PC-3 (cell line): ENCODE data around the gene ATP2B3. TPM values are rescaled to one million over a fixed set of nuclear protein-coding genes. Genes with fewer than 3 reads are reported as not detected.

Experiments used
- ATAC-seq: fragments of 200-7000 bp; cut with Tn5 transposase; 2 replicates; pipeline ENCODE4 v1.9.1; 2020; ENCODE audit warnings: mild to moderate bottlenecking, moderate library complexity
- BruUV-seq: library from RNA; stranded (reverse); fragments of 400-500 nt; replicated peaks from 2 replicates; lab custom pipeline; 2021; lab: Mats Ljungman, UMichigan
- CTCF ChIA-PET: fragments of 300-600 bp; sonication (Branson Sonifier 250); formaldehyde crosslinking; loops from one replicate; lab custom pipeline; 2022; ENCODE audit warnings: antibody characterized with exemption; lab: Charles Lee
- POLR2A ChIA-PET: fragments of 300-600 bp; sonication (Branson Sonifier 250); formaldehyde crosslinking; loops from one replicate; lab custom pipeline; 2022; ENCODE audit warnings: antibody characterized with exemption; ENCODE audit not compliant: unreplicated experiment; lab: Charles Lee
- DNase-seq: peaks from one replicate; pipeline ENCODE4 v3.0.0-alpha.2; 2015
- H2AFZ ChIP-seq: fragments of 300-600 bp; sonication (generic); 2 replicates; pipeline ENCODE4 v1.6.0; 2016; ENCODE audit warnings: antibody characterized with exemption, low read length
- H3F3A ChIP-seq: fragments of 300-600 bp; sonication (generic); one replicate; pipeline ENCODE4 v1.6.0; 2017; ENCODE audit warnings: antibody characterized with exemption, low read length, control low read depth, mild to moderate bottlenecking; ENCODE audit not compliant: unreplicated experiment
- H3K27ac ChIP-seq: fragments of 300-600 bp; sonication (generic); 2 replicates; pipeline ENCODE4 v1.5.1; 2016; ENCODE audit warnings: mild to moderate bottlenecking, low read length
- H3K27me3 ChIP-seq: fragments of 300-600 bp; sonication (generic); 2 replicates; pipeline ENCODE4 v1.6.1; 2016; ENCODE audit warnings: low read length, mixed read lengths
- H3K36me3 ChIP-seq: fragments of 300-600 bp; sonication (generic); 2 replicates; pipeline ENCODE4 v1.6.1; 2016; ENCODE audit warnings: low read depth, mixed run types, low read length, mixed read lengths
- H3K4me1 ChIP-seq: fragments of 300-600 bp; sonication (generic); 2 replicates; pipeline ENCODE4 v1.5.1; 2016; ENCODE audit warnings: low read length; ENCODE audit not compliant: insufficient read depth
- H3K4me2 ChIP-seq: fragments of 300-600 bp; sonication (generic); 2 replicates; pipeline ENCODE4 v1.6.0; 2016; ENCODE audit warnings: low read length
- H3K4me3 ChIP-seq: fragments of 300-600 bp; sonication (generic); 2 replicates; pipeline ENCODE4 v1.5.1; 2016; ENCODE audit warnings: mild to moderate bottlenecking, low read length, mixed read lengths
- H3K79me2 ChIP-seq: fragments of 300-600 bp; sonication (generic); 2 replicates; pipeline ENCODE4 v1.6.1; 2017; ENCODE audit warnings: low read length, mixed read lengths
- H3K9ac ChIP-seq: fragments of 300-600 bp; sonication (generic); 2 replicates; pipeline ENCODE4 v1.6.0; 2016; ENCODE audit warnings: mild to moderate bottlenecking, low read length
- H3K9me2 ChIP-seq: fragments of 300-600 bp; sonication (generic); replicated peaks from 2 replicates; pipeline ENCODE4 v1.6.1; 2016; ENCODE audit warnings: mixed run types, low read length, mixed read lengths
- H3K9me3 ChIP-seq: fragments of 300-600 bp; sonication (generic); 2 replicates; pipeline ENCODE4 v1.6.1; 2016; ENCODE audit warnings: low read length, mixed read lengths
- H4K20me1 ChIP-seq: fragments of 300-600 bp; sonication (generic); 2 replicates; pipeline ENCODE4 v1.6.1; 2016; ENCODE audit warnings: low read length, mixed read lengths
- CTCF ChIP-seq: fragments of 300-600 bp; sonication (generic); conservative IDR thresholded peaks from 2 replicates; pipeline ENCODE4 v1.5.1; 2017; ENCODE audit warnings: antibody characterized with exemption, low read depth, mild to moderate bottlenecking, low read length
- EZH2 ChIP-seq: fragments of 300-600 bp; sonication (generic); IDR thresholded peaks from one replicate; pipeline ENCODE4 v1.6.1; 2017; ENCODE audit warnings: antibody characterized with exemption, mild to moderate bottlenecking, low read length; ENCODE audit not compliant: unreplicated experiment
- EZH2phosphoT487 ChIP-seq: fragments of 300-600 bp; sonication (generic); IDR thresholded peaks from 2 replicates; pipeline ENCODE4 v1.6.1; 2018; ENCODE audit warnings: mild to moderate bottlenecking, antibody characterized with exemption, low read length, borderline replicate concordance
- intact Hi-C: fragments of 100-400 bp; cut with micrococcal nuclease; formaldehyde crosslinking; loops from 2 replicates; pipeline ENCODE4 v1.9.0; 2023
- total RNA-seq: library from RNA; depleted of rRNA; stranded (reverse); fragments of >200 nt; gene quantifications from 2 replicates; pipeline ENCODE4 v1.2.3, GENCODE V29; 2014

The ATP2B3 gene
- total RNA-seq, 1 experiment from 2014 or later: not detected

GRCh38 chrX:153571534-153571908 lies 54.1 kb downstream of the ATP2B3 start:
- DNase-seq (no peak), ATAC-seq (no peak)
- TF ChIP-seq CTCF (no peak), EZH2 (no peak), EZH2phosphoT487 (no peak)
- Histone ChIP-seq H3F3A (no peaks in the 10 kb centered on the region), H3K9me3 (no peaks in the 10 kb centered on the region), H3K4me2 (no peak overlapping the region), H4K20me1 (no peaks in the 10 kb centered on the region), H3K9ac (no peak overlapping the region), H3K27me3 (no peaks in the 10 kb centered on the region), H2AFZ (no peak overlapping the region), H3K4me1 (no peaks in the 10 kb centered on the region), H3K9me2 (no peaks in the 10 kb centered on the region), H3K79me2 (no peaks in the 10 kb centered on the region), H3K4me3 (no peak overlapping the region), H3K36me3 (no peaks in the 10 kb centered on the region), H3K27ac (no peak overlapping the region)
- CTCF ChIA-PET: no interaction called here
- BruUV-seq: no TSS peak
- POLR2A ChIA-PET: no interaction called here
- intact Hi-C loops: no loop called here

GRCh38 chrX:153572601-153573000 lies 55.2 kb downstream of the ATP2B3 start:
- H3K27ac ChIP-seq: no peak overlapping the region
- no TSS peak for BruUV-seq
- H3K4me2 ChIP-seq: no peak overlapping the region
- H3K4me1 ChIP-seq: no peaks in the 10 kb centered on the region
- intact Hi-C loops: no loop called here
- no peaks in the 10 kb centered on the region for H4K20me1 ChIP-seq
- no peak overlapping the region for H3K4me3 ChIP-seq
- no peak for ATAC-seq
- no peaks in the 10 kb centered on the region for H3F3A ChIP-seq
- H3K9me2 ChIP-seq: no peaks in the 10 kb centered on the region
- CTCF ChIA-PET: no interaction called here
- DNase-seq: no peak
- no peaks in the 10 kb centered on the region for H3K9me3 ChIP-seq
- no peaks in the 10 kb centered on the region for H3K79me2 ChIP-seq
- POLR2A ChIA-PET: no interaction called here
- no peak for TF ChIP-seq CTCF
- TF ChIP-seq EZH2phosphoT487: no peak
- no peak for TF ChIP-seq EZH2
- no peak overlapping the region for H3K9ac ChIP-seq
- no peaks in the 10 kb centered on the region for H3K27me3 ChIP-seq
- no peak overlapping the region for H2AFZ ChIP-seq
- no peaks in the 10 kb centered on the region for H3K36me3 ChIP-seq

GRCh38 chrX:153573984-153574383 lies 56.5 kb downstream of the ATP2B3 start:
- no peaks in the 10 kb centered on the region for H3K9me2 ChIP-seq
- H3K9ac ChIP-seq: no peak overlapping the region
- H3K79me2 ChIP-seq: no peaks in the 10 kb centered on the region
- no peaks in the 10 kb centered on the region for H3K9me3 ChIP-seq
- H3K36me3 ChIP-seq: no peaks in the 10 kb centered on the region
- DNase-seq (peak; percentile 8), ATAC-seq (no peak)
- H3K4me3 ChIP-seq: no peak overlapping the region
- H3F3A ChIP-seq: no peaks in the 10 kb centered on the region
- no peak overlapping the region for H2AFZ ChIP-seq
- ChIA-PET POLR2A (no interaction called here), CTCF (no interaction called here)
- no peaks in the 10 kb centered on the region for H4K20me1 ChIP-seq
- H3K4me2 ChIP-seq: no peak overlapping the region
- no TSS peak for BruUV-seq
- no peaks in the 10 kb centered on the region for H3K27me3 ChIP-seq
- intact Hi-C loops: no loop called here
- TF ChIP-seq CTCF (no peak), EZH2phosphoT487 (no peak), EZH2 (no peak)
- no peaks in the 10 kb centered on the region for H3K4me1 ChIP-seq
- no peak overlapping the region for H3K27ac ChIP-seq
